ENCODE data around the gene RNF183. TPM values are rescaled to one million over a fixed set of nuclear protein-coding genes. Genes with fewer than 3 reads are reported as not detected.

RNF183 gene
- total RNA-seq, 5 donors from 2014 or later (not counting 1 experiment from before 2014, with no cell fraction given): 0.73 TPM; not detected in 4

GRCh38 chr9:113311961-113312360 is 8.8 kb upstream of the RNF183 start:
- Mint-ChIP-seq H3K4me1 (no peaks in the 10 kb centered on the region), H3K27me3 (peaks cover 4 to 6% of the 10 kb centered on the region in 2 donors), H3K9me3 (no peaks in the 10 kb centered on the region), H3K36me3 (no peaks in the 10 kb centered on the region), H3K27ac (no peak overlapping the region), H3K4me3 (no peak overlapping the region)
- H3K4me1 ChIP-seq (ENCODE audit: control insufficient read depth in 1 of 2, extremely low read depth in 1 of 2, insufficient read depth in 2 of 2, low read length in 2 of 2): no peaks in the 10 kb centered on the region
- H3K27me3 ChIP-seq (replicated peaks in 1 of 2; ENCODE audit: control insufficient read depth in 2 of 2, extremely low read depth in 1 of 2, insufficient read depth in 2 of 2, low read length in 1 of 2): peaks cover 0 to 7% of the 10 kb centered on the region in 2 experiments
- DNase-seq: no peak
- H3K4me3 ChIP-seq (ENCODE audit: control insufficient read depth in 1 of 2, extremely low read depth in 1 of 2, low read length in 1 of 2): no peak overlapping the region
- no peak overlapping the region for H3K27ac ChIP-seq (ENCODE audit: low read length)
- ATAC-seq (replicated peaks in 1 of 4): no peak
- H3K9me3 ChIP-seq: no peaks in the 10 kb centered on the region
- WGBS (ENCODE audit: insufficient coverage): no CpG with 5 or more reads among the region's 3 CpGs
- CTCF ChIA-PET: interaction anchor here in 1 of 2 donors (0.7 kb wide), 1 partner anchor 172 kb away, joined by 3 read pairs; no protein-coding TSS in a partner anchor
- no peaks in the 10 kb centered on the region for H3K36me3 ChIP-seq (ENCODE audit: control insufficient read depth in 2 of 2, extremely low read depth in 1 of 2, insufficient read depth in 1 of 2, low read length in 1 of 2)
- POLR2A ChIA-PET: no interaction called here

GRCh38 chr9:113310538-113310937 is 7.4 kb upstream of the RNF183 start:
- H3K36me3 Mint-ChIP-seq: no peaks in the 10 kb centered on the region
- no CpG with 5 or more reads among the region's 3 CpGs for WGBS (ENCODE audit: insufficient coverage)
- no peak overlapping the region for H3K27ac Mint-ChIP-seq
- Histone ChIP-seq H3K4me1 (ENCODE audit: control insufficient read depth in 1 of 2, extremely low read depth in 1 of 2, insufficient read depth in 2 of 2, low read length in 2 of 2) (no peaks in the 10 kb centered on the region), H3K4me3 (ENCODE audit: control insufficient read depth in 1 of 2, extremely low read depth in 1 of 2, low read length in 1 of 2) (no peak overlapping the region), H3K9me3 (no peaks in the 10 kb centered on the region), H3K27me3 (replicated peaks in 1 of 2; ENCODE audit: control insufficient read depth in 2 of 2, extremely low read depth in 1 of 2, insufficient read depth in 2 of 2, low read length in 1 of 2) (peaks cover 0 to 7% of the 10 kb centered on the region in 2 experiments), H3K36me3 (ENCODE audit: control insufficient read depth in 2 of 2, extremely low read depth in 1 of 2, insufficient read depth in 1 of 2, low read length in 1 of 2) (no peaks in the 10 kb centered on the region), H3K27ac (ENCODE audit: low read length) (no peak overlapping the region)
- H3K27me3 Mint-ChIP-seq: peaks cover 0 to 6% of the 10 kb centered on the region in 2 donors
- no peaks in the 10 kb centered on the region for H3K9me3 Mint-ChIP-seq
- ATAC-seq (replicated peaks in 1 of 4) (no peak), DNase-seq (no peak)
- H3K4me1 Mint-ChIP-seq: no peaks in the 10 kb centered on the region
- POLR2A ChIA-PET: no interaction called here
- CTCF ChIA-PET: interaction anchor here in 1 of 2 donors (0.7 to 1.3 kb wide), 2 partner anchors 13 to 96 kb away, joined by 3 read pairs; no protein-coding TSS in a partner anchor
- H3K4me3 Mint-ChIP-seq: no peak overlapping the region

- no peaks in the 10 kb centered on the region for H3K9me3 Mint-ChIP-seq
- no peak overlapping the region for H3K27ac Mint-ChIP-seq
- H3K4me3 ChIP-seq (ENCODE audit: control insufficient read depth in 1 of 2, extremely low read depth in 1 of 2, low read length in 1 of 2): no peak overlapping the region
- peak in 14 of 35 experiments; percentile 2 to 54 (median 9) for DNase-seq
- WGBS (ENCODE audit: insufficient coverage): no CpG with 5 or more reads among the region's 2 CpGs
- no peaks in the 10 kb centered on the region for H3K9me3 ChIP-seq
- peaks cover 0 to 6% of the 10 kb centered on the region in 2 donors for H3K27me3 Mint-ChIP-seq
- no peak overlapping the region for H3K27ac ChIP-seq (ENCODE audit: low read length)
- ChIA-PET POLR2A (interaction anchor here in 1 of 2 donors (0.7 kb wide), 1 partner anchor 173 kb away, joined by 6 read pairs; no protein-coding TSS in a partner anchor), CTCF (interaction anchor here (0.6 to 1.0 kb wide), 4 partner anchors 18 to 351 kb away, joined by 3 to 5 read pairs (median 4); no protein-coding TSS in a partner anchor)
- no peaks in the 10 kb centered on the region for H3K36me3 ChIP-seq (ENCODE audit: control insufficient read depth in 2 of 2, extremely low read depth in 1 of 2, insufficient read depth in 1 of 2, low read length in 1 of 2)
- peaks cover 0 to 9% of the 10 kb centered on the region in 2 experiments for H3K27me3 ChIP-seq (replicated peaks in 1 of 2; ENCODE audit: control insufficient read depth in 2 of 2, extremely low read depth in 1 of 2, insufficient read depth in 2 of 2, low read length in 1 of 2)
- ATAC-seq (replicated peaks in 1 of 4): peak in 2 of 4 experiments; percentile 48 to 57
- H3K4me1 Mint-ChIP-seq: no peaks in the 10 kb centered on the region
- no peaks in the 10 kb centered on the region for H3K4me1 ChIP-seq (ENCODE audit: control insufficient read depth in 1 of 2, extremely low read depth in 1 of 2, insufficient read depth in 2 of 2, low read length in 2 of 2)
- H3K4me3 Mint-ChIP-seq: no peak overlapping the region
- no peaks in the 10 kb centered on the region for H3K36me3 Mint-ChIP-seq
Measured at GRCh38 chr9:113309204-113309813, 6.1 kb upstream of the RNF183 start.

- no peaks in the 10 kb centered on the region for H3K36me3 Mint-ChIP-seq
- H3K27ac ChIP-seq (ENCODE audit: low read length): no peak overlapping the region
- no peaks in the 10 kb centered on the region for H3K9me3 ChIP-seq
- POLR2A ChIA-PET: no interaction called here
- no peak for DNase-seq
- no peaks in the 10 kb centered on the region for H3K4me1 Mint-ChIP-seq
- H3K27me3 ChIP-seq (replicated peaks in 1 of 2; ENCODE audit: control insufficient read depth in 2 of 2, extremely low read depth in 1 of 2, insufficient read depth in 2 of 2, low read length in 1 of 2): peaks cover 0 to 9% of the 10 kb centered on the region in 2 experiments
- no peak overlapping the region for H3K4me3 ChIP-seq (ENCODE audit: control insufficient read depth in 1 of 2, extremely low read depth in 1 of 2, low read length in 1 of 2)
- H3K4me1 ChIP-seq (ENCODE audit: control insufficient read depth in 1 of 2, extremely low read depth in 1 of 2, insufficient read depth in 2 of 2, low read length in 2 of 2): no peaks in the 10 kb centered on the region
- WGBS (ENCODE audit: insufficient coverage): no CpG with 5 or more reads among the region's 8 CpGs
- CTCF ChIA-PET: interaction anchor here in 1 of 2 donors (0.7 kb wide), 1 partner anchor 272 kb away, joined by 7 read pairs; no protein-coding TSS in a partner anchor
- no peak overlapping the region for H3K4me3 Mint-ChIP-seq
- H3K27me3 Mint-ChIP-seq: peaks cover 0 to 13% of the 10 kb centered on the region in 2 donors
- no peak for ATAC-seq (replicated peaks in 1 of 4)
- no peak overlapping the region for H3K27ac Mint-ChIP-seq
- no peaks in the 10 kb centered on the region for H3K36me3 ChIP-seq (ENCODE audit: control insufficient read depth in 2 of 2, extremely low read depth in 1 of 2, insufficient read depth in 1 of 2, low read length in 1 of 2)
- H3K9me3 Mint-ChIP-seq: no peaks in the 10 kb centered on the region
Measured at GRCh38 chr9:113307396-113307975, 4.3 kb upstream of the RNF183 start.

GRCh38 chr9:113306566-113306965 is 3.4 kb upstream of the RNF183 start:
- H3K9me3 Mint-ChIP-seq: no peaks in the 10 kb centered on the region
- H3K27ac Mint-ChIP-seq: no peak overlapping the region
- Histone ChIP-seq H3K27me3 (replicated peaks in 1 of 2; ENCODE audit: control insufficient read depth in 2 of 2, extremely low read depth in 1 of 2, insufficient read depth in 2 of 2, low read length in 1 of 2) (peaks cover 0 to 9% of the 10 kb centered on the region in 2 experiments), H3K27ac (ENCODE audit: low read length) (no peak overlapping the region), H3K4me1 (ENCODE audit: control insufficient read depth in 1 of 2, extremely low read depth in 1 of 2, insufficient read depth in 2 of 2, low read length in 2 of 2) (no peaks in the 10 kb centered on the region), H3K36me3 (ENCODE audit: control insufficient read depth in 2 of 2, extremely low read depth in 1 of 2, insufficient read depth in 1 of 2, low read length in 1 of 2) (no peaks in the 10 kb centered on the region), H3K4me3 (ENCODE audit: control insufficient read depth in 1 of 2, extremely low read depth in 1 of 2, low read length in 1 of 2) (no peak overlapping the region), H3K9me3 (no peaks in the 10 kb centered on the region)
- no peak overlapping the region for H3K4me3 Mint-ChIP-seq
- H3K4me1 Mint-ChIP-seq: no peaks in the 10 kb centered on the region
- DNase-seq (no peak), ATAC-seq (replicated peaks in 1 of 4) (no peak)
- WGBS (ENCODE audit: insufficient coverage): no CpG with 5 or more reads among the region's 1 CpG
- H3K36me3 Mint-ChIP-seq: no peaks in the 10 kb centered on the region
- ChIA-PET CTCF (no interaction called here), POLR2A (no interaction called here)
- H3K27me3 Mint-ChIP-seq: peaks cover 0 to 13% of the 10 kb centered on the region in 2 donors

GRCh38 chr9:113301548-113301947 is 1.6 kb downstream of the RNF183 start:
- Histone ChIP-seq H3K27ac (ENCODE audit: low read length) (no peak overlapping the region), H3K9me3 (no peaks in the 10 kb centered on the region), H3K36me3 (ENCODE audit: control insufficient read depth in 2 of 2, extremely low read depth in 1 of 2, insufficient read depth in 1 of 2, low read length in 1 of 2) (no peaks in the 10 kb centered on the region), H3K4me1 (ENCODE audit: control insufficient read depth in 1 of 2, extremely low read depth in 1 of 2, insufficient read depth in 2 of 2, low read length in 2 of 2) (no peaks in the 10 kb centered on the region), H3K27me3 (replicated peaks in 1 of 2; ENCODE audit: control insufficient read depth in 2 of 2, extremely low read depth in 1 of 2, insufficient read depth in 2 of 2, low read length in 1 of 2) (peaks cover 0 to 15% of the 10 kb centered on the region in 2 experiments), H3K4me3 (ENCODE audit: control insufficient read depth in 1 of 2, extremely low read depth in 1 of 2, low read length in 1 of 2) (no peak overlapping the region)
- Mint-ChIP-seq H3K27ac (no peak overlapping the region), H3K27me3 (peaks cover 0 to 10% of the 10 kb centered on the region in 2 donors), H3K4me1 (no peaks in the 10 kb centered on the region), H3K4me3 (no peak overlapping the region), H3K36me3 (no peaks in the 10 kb centered on the region), H3K9me3 (no peaks in the 10 kb centered on the region)
- WGBS (ENCODE audit: insufficient coverage): 90% methylated on average over 5 of the region's 8 CpGs
- CTCF ChIA-PET: no interaction called here
- POLR2A ChIA-PET: no interaction called here
- no peak for ATAC-seq (replicated peaks in 1 of 4)
- no peak for DNase-seq
